NCI-H526 treated with DMSO at 0.1 percent for 48 hours (cell line): Measurements from ENCODE around the gene LRRC25.

ENCODE experiments used
- DNase-seq: peaks from one replicate; lab custom pipeline; 2025; lab: John Stamatoyannopoulos, UW

Gene LRRC25

GRCh38 chr19:18345296-18345695, 52.1 kb downstream of the LRRC25 start:
- no peak for DNase-seq

- DNase-seq = no peak
Measured at GRCh38 chr19:18344582-18344950, 52.9 kb downstream of the LRRC25 start.

- no peak for DNase-seq
Measured at GRCh38 chr19:18342090-18342632, 55.3 kb downstream of the LRRC25 start.
